GM12875 (cell line): ENCODE measurements around the gene NLK.

Source experiments
- H3K4me3 ChIP-seq: one replicate; pipeline ENCODE4 v1.5.1; 2011; ENCODE audit warnings: low read depth, low read length, control low read depth
- TF ChIP-seq, protein P1 (sequence below): IDR thresholded peaks from 2 replicates; pipeline ENCODE4 v1.5.1; 2011; ENCODE audit warnings: low read depth, mild to moderate bottlenecking, control low read depth, inconsistent platforms, low read length, moderate library complexity, borderline replicate concordance; ENCODE audit not compliant: insufficient read depth

NLK gene

DNA sequence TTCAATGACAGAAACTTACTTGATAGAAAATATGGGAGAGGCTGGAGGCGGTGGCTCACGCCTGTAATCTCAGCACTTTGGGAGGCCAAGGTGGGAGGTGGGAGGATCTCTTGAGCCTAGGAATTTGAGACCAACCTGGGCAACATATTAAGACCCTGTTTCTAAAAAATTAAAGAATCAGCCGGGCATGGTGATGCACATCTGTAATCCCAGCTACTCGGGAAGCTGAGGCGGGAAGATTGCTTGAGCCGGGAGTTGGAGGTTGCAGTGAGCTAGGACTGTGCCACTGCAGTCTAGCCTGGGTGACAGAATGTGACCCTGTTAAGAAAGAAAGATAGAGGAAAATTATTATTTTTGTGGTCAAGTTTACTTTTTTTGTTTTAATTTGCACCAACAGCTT lies 2.1 kb upstream of the NLK start:
- TF ChIP-seq, protein P1, sequence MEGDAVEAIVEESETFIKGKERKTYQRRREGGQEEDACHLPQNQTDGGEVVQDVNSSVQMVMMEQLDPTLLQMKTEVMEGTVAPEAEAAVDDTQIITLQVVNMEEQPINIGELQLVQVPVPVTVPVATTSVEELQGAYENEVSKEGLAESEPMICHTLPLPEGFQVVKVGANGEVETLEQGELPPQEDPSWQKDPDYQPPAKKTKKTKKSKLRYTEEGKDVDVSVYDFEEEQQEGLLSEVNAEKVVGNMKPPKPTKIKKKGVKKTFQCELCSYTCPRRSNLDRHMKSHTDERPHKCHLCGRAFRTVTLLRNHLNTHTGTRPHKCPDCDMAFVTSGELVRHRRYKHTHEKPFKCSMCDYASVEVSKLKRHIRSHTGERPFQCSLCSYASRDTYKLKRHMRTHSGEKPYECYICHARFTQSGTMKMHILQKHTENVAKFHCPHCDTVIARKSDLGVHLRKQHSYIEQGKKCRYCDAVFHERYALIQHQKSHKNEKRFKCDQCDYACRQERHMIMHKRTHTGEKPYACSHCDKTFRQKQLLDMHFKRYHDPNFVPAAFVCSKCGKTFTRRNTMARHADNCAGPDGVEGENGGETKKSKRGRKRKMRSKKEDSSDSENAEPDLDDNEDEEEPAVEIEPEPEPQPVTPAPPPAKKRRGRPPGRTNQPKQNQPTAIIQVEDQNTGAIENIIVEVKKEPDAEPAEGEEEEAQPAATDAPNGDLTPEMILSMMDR, result no peak

DNA sequence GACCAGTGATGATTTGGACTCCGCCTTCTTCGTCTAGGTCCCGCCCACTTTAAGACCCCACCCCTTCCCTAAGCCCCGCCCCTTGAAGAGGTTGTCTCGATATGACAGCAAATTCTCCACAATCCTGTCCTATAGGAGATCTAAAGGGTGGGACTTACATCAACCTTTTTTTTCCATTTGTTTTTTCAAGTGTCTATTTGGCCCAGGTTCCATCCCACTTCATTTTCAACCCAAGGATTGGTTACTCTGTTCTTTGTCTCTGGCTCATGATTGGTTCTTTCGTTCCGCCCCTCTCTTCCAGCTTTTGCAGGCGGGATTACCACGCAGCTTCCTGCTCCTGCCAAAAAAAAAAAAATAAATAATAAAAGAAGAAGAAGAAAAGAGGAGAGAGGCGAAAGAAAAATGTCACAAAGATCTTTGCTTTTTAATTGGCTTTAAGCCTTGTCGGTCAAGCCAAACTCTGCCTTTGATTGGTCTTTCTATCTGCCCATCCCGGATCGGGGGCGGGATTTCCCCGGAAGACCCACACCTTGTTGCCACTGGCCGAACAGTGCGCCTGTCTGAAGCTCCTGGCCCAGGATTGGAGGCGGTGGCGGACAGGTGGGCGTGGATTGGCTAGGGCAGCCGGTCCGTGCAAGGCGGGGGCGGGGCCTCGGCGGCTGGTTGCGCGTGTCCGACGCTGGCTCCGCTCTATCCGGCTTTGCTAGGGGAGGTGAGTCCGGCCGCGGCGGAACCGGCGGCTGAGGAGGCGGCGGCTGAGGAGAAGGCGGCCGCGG lies 1.2 kb upstream of the NLK start:
- TF ChIP-seq, protein P1, result no peak
- peak overlapping the region; percentile 94 for H3K4me3 ChIP-seq

More for the DNA sequence above, 2.1 kb upstream of the NLK start:
- H3K4me3 ChIP-seq, result peak overlapping the region; percentile 40

DNA sequence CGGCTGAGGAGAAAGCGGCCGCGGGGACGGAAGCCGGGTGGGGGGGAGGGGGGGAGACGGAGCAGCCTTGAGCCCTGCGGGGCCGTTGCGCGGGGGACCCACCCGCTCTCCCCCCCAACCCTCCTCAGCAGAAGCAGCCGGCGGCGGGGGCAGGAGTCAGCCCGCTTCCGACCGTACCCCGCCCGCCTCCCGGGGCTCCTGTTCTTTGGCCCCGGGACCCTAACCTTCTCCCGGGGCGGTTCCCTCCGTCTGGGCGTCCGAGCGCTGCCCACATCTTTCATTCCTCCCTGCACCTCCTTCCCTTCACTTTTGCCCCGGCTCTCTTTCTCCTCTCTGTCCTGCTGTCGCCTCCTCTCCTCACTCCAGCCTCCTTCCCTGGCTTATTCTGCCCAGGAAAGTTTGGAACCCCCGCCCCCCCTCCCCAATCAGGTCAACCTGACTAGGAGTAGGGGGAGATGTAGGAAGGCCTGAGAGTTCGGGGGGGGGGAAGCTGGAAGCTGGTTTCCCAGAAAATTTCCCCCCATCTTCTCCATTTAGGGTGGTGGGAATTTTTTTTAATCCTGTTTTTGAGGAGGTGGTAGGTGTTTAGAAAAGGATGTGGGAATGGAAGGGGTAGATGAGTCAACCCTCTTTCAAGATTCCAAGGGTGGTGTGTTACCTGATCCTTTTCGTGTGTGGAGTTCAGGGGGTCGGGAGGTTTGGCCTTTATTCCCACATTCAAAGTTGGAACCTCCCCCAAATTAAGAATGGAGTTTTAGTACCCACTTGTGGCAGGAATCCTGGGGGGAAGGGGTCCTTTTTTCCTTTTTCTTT lies 427 bp upstream of the NLK start:
- TF ChIP-seq, protein P1, result no peak
- peak overlapping the region; percentile 94 for H3K4me3 ChIP-seq

DNA sequence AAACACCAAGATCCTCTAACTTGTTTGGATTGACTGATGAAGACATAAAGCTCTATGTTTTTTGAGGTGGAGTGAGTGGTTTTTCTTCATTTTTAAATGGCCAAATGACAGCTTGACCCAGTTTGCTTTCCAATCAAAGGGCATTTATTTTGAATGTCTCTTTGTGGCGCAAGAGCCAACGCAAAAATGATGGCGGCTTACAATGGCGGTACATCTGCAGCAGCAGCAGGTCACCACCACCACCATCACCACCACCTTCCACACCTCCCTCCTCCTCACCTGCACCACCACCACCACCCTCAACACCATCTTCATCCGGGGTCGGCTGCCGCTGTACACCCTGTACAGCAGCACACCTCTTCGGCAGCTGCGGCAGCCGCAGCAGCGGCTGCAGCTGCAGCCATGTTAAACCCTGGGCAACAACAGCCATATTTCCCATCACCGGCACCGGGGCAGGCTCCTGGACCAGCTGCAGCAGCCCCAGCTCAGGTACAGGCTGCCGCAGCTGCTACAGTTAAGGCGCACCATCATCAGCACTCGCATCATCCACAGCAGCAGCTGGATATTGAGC lies 329 bp downstream of the NLK start:
- TF ChIP-seq, protein P1, result no peak
- H3K4me3 ChIP-seq, result no peak overlapping the region

DNA sequence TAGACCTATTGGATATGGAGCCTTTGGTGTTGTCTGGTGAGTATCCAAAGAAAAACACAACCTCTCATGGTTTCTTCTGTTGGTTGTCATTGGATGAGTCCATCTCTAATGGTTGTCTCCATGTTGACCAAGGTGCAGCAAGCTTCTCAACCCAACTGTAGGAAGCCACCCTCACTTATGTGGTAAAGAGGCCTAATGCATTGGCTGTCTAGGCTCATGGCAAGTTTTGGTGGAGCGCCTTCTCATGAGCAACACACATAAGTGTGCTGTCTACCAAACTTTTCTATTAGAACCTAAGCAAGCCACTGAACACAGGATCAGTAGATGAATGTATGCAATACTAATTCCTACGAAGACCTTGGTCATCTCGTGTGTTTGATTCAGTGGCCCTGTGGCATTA lies 819 bp downstream of the NLK start:
- TF ChIP-seq, protein P1, result no peak
- peak overlapping the region; percentile 11 for H3K4me3 ChIP-seq

DNA sequence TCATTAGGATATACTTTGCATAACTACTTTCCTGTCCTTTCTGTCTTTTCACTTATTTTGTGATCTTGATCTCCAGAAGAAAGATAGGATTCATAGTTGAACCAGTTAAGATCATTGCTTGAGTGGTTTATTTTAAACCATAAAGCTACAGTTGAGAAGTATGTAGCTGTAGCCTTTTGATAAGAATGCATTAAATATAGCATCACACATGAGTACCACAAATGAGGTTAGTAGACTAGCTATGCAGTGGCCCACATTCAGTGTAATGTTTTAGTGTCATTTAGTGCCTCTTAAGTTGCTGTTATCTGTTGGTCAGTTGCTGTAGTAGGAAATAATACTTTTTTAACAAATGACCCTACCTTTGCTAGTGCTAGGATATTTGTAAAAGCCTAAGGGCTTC lies 1.3 kb downstream of the NLK start:
- peak overlapping the region; percentile 11 for H3K4me3 ChIP-seq
- TF ChIP-seq, protein P1, result no peak
